Cortex of kidney (tissue), 1 donor: ENCODE data around the gene BCL2L14.

Source experiments
- DNase-seq: peaks from one replicate; lab custom pipeline; 2025; lab: John Stamatoyannopoulos, UW

The BCL2L14 gene

GRCh38 chr12:12070674-12071656 is at the start of gene BCL2L14:
BCL2L14 (plus strand) TSS chr12:12070939; CDS start chr12:12079306, 8,367 bp downstream.
- DNase-seq: no peak

- no peak for DNase-seq
Measured at GRCh38 chr12:12022306-12022936, 48.3 kb upstream of the BCL2L14 start.

DNA sequence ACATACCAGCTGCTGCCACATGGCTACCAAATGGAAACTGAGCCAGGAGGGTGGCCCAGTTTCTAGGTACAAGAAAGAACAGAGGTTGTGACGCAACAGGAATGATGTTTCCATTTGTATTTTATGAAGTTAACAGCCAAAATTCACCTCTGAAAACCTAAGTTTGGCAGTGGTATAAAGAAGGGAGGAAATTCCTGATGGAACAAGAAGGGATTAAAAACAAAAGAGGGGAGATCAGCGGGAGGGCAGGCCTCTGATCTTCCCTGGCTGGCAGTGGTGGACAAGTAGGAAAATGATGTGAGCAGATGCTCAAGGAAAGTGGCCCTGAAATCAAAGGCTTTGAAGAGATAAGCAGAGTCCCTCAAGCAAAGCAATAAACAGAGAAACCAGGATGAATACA is 47.3 kb upstream of the BCL2L14 start:
- no peak for DNase-seq

DNA sequence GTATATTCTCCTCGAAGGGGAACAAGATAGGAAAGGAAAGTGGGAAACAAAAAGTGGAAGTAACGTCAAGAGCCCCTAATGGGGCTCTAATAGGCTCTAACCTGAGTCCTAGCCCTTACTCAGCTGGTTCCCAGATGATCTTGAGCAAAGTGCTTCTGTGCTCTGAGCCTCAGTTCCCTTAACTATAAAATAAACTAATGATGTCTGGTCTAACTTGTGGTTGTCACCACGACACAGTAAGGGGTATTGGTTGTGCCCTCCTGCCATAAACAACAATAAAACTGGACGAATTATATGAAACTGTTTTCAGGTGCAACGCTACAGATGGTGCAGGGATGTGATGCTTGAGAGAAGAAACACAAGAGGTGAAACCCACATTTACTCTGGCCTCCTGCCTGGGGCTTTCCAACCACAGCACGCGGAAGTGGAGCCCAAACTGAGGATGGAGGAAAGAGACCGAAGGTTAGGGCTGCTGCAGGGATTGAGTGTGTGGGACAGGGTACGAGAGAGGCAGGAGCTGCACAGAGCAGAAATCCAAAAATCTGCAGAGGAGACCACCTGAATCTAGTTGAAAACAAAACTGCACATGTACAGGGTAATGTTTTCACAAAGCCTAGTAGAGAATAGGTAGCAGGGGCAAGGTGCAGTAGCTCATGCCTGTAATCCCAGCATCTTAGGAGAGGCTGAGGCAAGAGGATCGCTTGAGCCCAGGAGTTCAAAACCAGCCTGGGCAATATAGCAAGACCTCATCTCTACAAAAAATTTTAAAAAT is 45.6 kb upstream of the BCL2L14 start:
- no peak for DNase-seq

DNA sequence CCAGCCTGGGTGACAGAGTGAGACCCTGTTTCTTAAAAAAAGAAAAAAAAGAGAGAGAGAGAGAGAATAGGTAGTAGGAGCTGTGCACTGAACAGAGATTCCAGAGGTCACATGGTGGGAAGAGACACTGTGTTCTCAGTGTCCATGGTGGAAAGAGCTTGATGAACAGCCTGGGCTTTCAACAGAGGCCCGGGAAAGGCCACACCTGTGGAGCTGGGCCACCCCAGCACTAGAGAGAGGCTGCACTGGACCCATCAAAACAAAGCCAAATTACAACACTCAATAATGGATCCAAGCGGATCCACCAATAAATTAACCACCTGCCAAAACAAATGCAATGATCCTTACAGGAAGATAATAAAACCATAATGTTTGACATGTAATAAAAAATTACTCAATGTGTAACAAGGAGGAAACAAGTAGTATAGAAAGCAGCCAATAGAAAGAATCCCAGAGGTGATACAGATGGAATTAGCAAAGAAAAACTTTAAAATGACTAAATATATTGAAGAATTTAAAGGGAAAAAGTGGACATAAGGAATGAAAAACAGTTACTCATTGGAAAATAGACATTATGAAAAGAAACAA is 44.8 kb upstream of the BCL2L14 start:
- no peak for DNase-seq

DNA sequence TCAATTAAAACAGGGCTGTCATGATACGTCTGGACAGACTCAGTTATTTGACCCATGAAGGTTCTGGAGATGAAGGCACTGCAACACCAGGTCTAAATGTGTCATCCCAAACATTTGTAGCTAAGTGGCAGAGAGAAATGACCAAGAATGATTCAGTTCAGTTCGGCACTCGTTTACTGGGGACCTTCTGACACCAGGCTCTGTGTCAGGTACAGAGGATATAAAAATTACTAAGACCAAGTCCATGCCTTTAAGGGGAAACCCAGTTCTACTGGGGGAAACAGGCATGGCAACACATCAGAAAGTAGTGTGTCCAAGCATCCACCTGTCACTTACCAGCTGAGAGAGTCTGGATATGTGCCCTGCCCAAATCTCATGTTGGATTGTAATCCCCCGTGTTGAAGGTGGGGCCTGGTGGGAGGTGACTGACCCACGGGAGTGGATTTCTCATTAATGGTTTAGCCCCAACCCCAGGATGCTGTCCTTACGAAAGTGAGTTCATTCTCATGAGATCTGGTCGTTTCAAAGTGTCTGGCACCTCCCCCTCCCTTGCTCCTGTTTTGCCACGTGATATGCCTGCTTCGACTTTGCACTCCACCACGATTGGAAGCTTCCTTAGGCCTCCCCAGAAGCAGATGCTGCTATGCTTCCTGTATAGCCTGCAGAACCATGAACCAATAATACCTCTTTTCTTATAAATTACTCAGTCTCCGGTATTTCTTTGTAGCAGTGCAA is 41.9 kb upstream of the BCL2L14 start:
- DNase-seq: no peak

- no peak for DNase-seq
Measured at GRCh38 chr12:12029653-12030052, 41.1 kb upstream of the BCL2L14 start.

- no peak for DNase-seq
Measured at GRCh38 chr12:12032260-12032791, 38.4 kb upstream of the BCL2L14 start.

DNA sequence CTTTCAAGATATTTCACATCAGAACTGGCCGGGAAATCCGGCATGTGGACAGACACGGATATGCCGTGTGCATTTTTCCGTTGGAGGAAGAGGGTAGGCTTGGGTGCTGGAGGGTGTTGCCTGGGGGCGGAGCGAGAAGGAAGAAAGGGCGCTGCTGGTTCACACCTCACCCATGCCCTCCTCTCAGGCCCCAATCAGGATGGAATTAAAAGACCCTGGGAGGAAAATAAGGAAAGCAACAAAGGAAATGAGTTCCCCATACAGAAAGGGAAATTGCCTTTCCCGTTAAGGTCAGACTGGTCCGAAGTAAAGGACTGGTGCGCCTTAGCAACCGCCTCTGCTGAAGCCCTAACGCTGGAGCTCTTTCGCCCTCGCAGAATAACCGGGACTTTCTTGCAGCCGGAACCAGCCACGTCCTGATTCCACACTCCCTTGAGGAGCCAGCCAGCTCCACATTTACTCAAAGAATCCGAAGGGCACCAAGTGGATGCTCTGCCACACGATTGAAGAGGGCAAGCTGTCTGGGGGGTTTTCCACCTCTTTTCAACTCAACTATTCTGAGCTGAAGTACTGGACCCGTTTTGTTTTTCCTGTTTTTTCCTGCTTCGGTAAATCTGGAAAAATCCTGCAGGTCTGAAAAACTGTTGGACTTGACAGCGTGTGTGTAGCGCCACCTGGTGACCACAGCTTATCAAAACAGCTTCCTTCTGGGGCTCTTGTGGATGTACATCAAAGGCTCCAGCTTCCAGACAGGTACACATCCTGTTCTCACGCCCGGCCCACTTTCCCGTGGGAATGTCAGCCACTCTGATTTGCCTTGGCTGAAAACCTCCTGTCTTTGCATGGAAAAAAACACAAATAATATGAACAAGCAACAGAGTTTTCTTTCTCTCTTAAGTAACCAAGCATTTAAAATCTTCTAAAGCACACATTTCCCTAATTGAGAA is 37.6 kb upstream of the BCL2L14 start:
- DNase-seq: no peak

DNA sequence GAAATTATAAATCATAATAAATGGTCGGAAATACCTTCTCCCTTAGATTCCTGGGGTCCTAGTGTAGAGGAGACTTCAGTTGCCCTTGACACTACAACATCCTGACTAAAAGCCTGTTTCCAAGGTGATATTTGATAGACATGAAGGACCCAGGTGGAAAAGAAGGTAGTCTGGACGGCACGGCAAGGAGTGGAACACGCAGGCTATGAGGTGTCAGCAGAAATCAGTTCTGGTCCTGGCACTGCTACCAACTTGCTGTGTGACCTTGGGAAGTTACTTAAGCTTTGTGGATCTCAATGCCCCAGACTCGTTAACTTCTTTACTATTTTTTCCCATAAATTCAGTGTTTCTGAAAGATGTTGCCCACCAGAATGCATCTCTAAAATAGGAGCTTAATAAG is 36.9 kb upstream of the BCL2L14 start:
- DNase-seq: no peak

DNA sequence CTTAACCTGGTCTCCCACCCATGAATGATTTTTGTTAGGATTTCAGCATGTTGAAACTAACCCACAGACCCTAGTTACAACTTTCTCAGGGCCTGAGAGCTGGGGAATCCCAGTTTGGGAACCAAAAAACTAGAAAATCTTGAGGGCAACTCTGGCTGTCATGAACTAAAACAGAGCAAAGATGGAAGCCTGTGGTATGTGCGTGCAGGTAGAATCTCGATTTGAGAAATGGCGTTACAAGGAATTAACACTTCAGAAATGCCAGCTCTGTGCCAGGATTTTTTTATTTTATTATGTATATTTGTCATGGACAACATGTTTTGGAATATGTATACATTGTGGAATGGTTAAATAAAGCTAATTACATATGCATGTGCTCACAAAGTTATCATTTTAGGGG is 36.4 kb upstream of the BCL2L14 start:
- DNase-seq: no peak

DNA sequence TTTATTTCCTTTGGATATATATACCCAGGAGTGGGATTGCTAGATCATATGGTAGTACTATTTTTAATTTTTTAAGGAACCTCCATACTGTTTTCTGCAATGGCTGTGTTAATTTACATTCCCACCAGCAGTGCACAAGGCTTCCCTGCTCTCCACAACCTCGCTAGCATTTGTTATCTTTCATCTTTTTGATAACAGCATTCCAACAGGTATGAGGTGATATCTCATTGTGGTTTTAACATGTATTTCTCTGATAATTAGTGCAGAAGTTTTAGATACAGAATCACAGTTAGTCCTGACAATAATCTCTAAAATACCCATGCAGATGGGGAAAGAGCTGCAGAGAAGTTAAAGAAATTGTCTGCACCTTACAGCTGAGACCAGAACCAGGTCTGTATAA is 35.5 kb upstream of the BCL2L14 start:
- DNase-seq: no peak

- no peak for DNase-seq
Measured at GRCh38 chr12:12036901-12037300, 33.8 kb upstream of the BCL2L14 start.

DNA sequence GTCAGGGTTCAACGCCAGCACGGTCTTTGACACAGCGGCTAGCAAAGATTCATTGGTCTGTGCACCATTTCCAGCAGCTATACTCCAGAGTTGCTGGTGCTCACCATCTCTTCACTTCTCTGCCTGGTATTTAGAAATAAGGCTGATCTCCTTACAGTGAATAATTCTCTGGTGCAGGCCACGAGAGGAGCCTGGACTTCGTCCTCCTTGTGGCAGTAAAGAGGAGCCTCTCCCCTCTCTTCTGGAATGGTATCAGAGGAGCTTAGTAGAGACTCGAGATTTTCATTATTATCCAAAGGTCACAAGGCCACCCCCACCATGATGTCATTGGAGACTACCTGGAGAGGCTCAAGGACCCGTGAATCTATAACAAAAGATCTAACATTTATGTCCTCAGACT is 30.8 kb upstream of the BCL2L14 start:
- no peak for DNase-seq

- no peak for DNase-seq
Measured at GRCh38 chr12:12046401-12046800, 24.3 kb upstream of the BCL2L14 start.

DNA sequence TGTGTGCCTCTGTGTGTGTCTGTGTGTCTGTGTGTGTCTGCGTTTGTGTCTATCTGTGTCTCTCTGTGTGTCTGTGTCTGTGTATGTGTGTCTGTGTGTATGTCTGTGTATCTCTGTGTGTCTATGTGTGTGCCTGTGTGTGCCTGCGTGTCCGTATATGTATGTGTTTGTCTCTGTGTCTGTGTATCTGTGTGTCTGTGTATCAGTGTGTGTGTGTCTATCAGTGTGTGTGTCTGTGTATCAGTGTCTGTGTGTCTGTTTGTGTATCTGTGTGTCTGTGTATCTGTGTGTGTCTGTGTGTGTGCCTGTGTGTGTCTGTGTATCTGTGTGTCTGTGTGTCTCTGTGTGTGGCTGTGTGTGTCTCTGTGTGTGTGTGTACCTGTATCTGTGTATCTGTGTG is 23.1 kb upstream of the BCL2L14 start:
- no peak for DNase-seq

GRCh38 chr12:12048266-12048665 is 22.5 kb upstream of the BCL2L14 start:
- DNase-seq: no peak

- no peak for DNase-seq
Measured at GRCh38 chr12:12048714-12049113, 22.0 kb upstream of the BCL2L14 start.

GRCh38 chr12:12051668-12052067 is 19.1 kb upstream of the BCL2L14 start:
- DNase-seq: no peak

GRCh38 chr12:12054993-12055392 is 15.7 kb upstream of the BCL2L14 start:
- no peak for DNase-seq
